Endothelial cell of umbilical vein (primary cell): ENCODE results near the gene FAM13B. TPM values are rescaled to one million over a fixed set of nuclear protein-coding genes. Genes with fewer than 3 reads are reported as not detected.

Experiments used
- BruUV-seq: library from RNA; stranded (reverse); fragments of 400-500 nt; replicated peaks from 2 replicates; lab custom pipeline; 2021; lab: Mats Ljungman, UMichigan
- CTCF ChIA-PET: fragments of 300-600, 350-600 bp; sonication (Branson Sonifier 250); formaldehyde crosslinking; loops from one replicate; lab custom pipeline; 2021; ENCODE audit warnings: antibody characterized with exemption, inconsistent platforms; lab: Charles Lee
- POLR2A ChIA-PET: fragments of 300-600, 350-600 bp; sonication (Branson Sonifier 250); formaldehyde crosslinking; loops from one replicate; lab custom pipeline; 2021; ENCODE audit warnings: antibody characterized with exemption, inconsistent platforms; lab: Charles Lee
- DNase-seq: peaks from one replicate; pipeline ENCODE4 v3.0.0-alpha.2; 2011; ENCODE audit warnings: low read depth, low spot score
- FAIRE-seq: peaks from 2 replicates; lab custom pipeline; 2011; peaks lifted over from hg19 to GRCh38; lab: Jason Lieb, UNC
- H2AFZ ChIP-seq: 2 replicates; pipeline ENCODE4 v1.6.0; 2012; ENCODE audit warnings: low read depth, low read length, control low read depth, inconsistent platforms
- H3K27ac ChIP-seq: 2 replicates; pipeline ENCODE4 v1.5.1; 2011; ENCODE audit warnings: low read depth, mild to moderate bottlenecking, control low read depth, low read length, moderate library complexity; ENCODE audit not compliant: insufficient read depth
- H3K27me3 ChIP-seq, 2 experiments: 2 replicates each; pipeline versions ENCODE4 v1.6.0 to v1.6.1; 2011; ENCODE audit warnings: low read length in 2 of 2, mixed read lengths in 1 of 2; ENCODE audit not compliant: control insufficient read depth in 2 of 2, insufficient read depth in 2 of 2
- H3K36me3 ChIP-seq, 2 experiments: 2 replicates in 1 of 2; 3 replicates in 1 of 2; pipeline ENCODE4 v1.5.1; 2011; ENCODE audit warnings: low read length in 2 of 2, mild to moderate bottlenecking in 1 of 2, moderate library complexity in 1 of 2; ENCODE audit not compliant: control insufficient read depth in 2 of 2, insufficient read depth in 2 of 2; ENCODE audit errors: extremely low read depth in 1 of 2
- H3K4me1 ChIP-seq: 3 replicates; pipeline ENCODE4 v1.5.1; 2011; ENCODE audit warnings: mild to moderate bottlenecking, low read length; ENCODE audit not compliant: control insufficient read depth, insufficient read depth; ENCODE audit errors: extremely low read depth
- H3K4me2 ChIP-seq: 2 replicates; pipeline ENCODE4 v1.6.1; 2011; ENCODE audit warnings: low read length, control low read depth, mixed read lengths; ENCODE audit not compliant: insufficient read depth
- H3K4me3 ChIP-seq, 3 experiments: fragments of 200-600 bp in 1 of 3; sonication (generic), shearing (Covaris generic) in 1 of 3; replicated peaks in 1 of 3; 2 replicates each; pipeline ENCODE4 v1.5.1; 2011 to 2016; ENCODE audit warnings: control low read depth in 3 of 3, low read length in 3 of 3, mild to moderate bottlenecking in 2 of 3, inconsistent platforms in 1 of 3, low read depth in 1 of 3, moderate library complexity in 1 of 3; ENCODE audit not compliant: insufficient read depth in 1 of 3
- H3K79me2 ChIP-seq: 2 replicates; pipeline ENCODE4 v1.6.0; 2012; ENCODE audit warnings: low read length, inconsistent platforms; ENCODE audit not compliant: control insufficient read depth, insufficient read depth
- H3K9ac ChIP-seq: replicated peaks from 2 replicates; pipeline ENCODE3; 2011; ENCODE audit warnings: low read length, control low read depth; ENCODE audit not compliant: insufficient read depth; ENCODE audit errors: extremely low read depth
- H3K9me1 ChIP-seq: replicated peaks from 3 replicates; pipeline ENCODE4 v1.6.0; 2011; ENCODE audit warnings: mild to moderate bottlenecking, low read length; ENCODE audit not compliant: control insufficient read depth, insufficient read depth; ENCODE audit errors: extremely low read depth
- H3K9me3 ChIP-seq: replicated peaks from 2 replicates; pipeline ENCODE4 v1.5.1; 2012; ENCODE audit warnings: low read length, inconsistent platforms; ENCODE audit not compliant: control insufficient read depth, insufficient read depth
- H4K20me1 ChIP-seq: replicated peaks from 2 replicates; pipeline ENCODE3; 2011; ENCODE audit warnings: mild to moderate bottlenecking, low read length; ENCODE audit not compliant: control insufficient read depth, insufficient read depth; ENCODE audit errors: extremely low read depth
- EZH2 ChIP-seq: IDR thresholded peaks from 2 replicates; pipeline ENCODE4 v1.6.1; 2012; ENCODE audit warnings: borderline replicate concordance, low read depth, mild to moderate bottlenecking, moderate library complexity, low read length, inconsistent platforms; ENCODE audit not compliant: severe bottlenecking
- FOS ChIP-seq: IDR thresholded peaks from 2 replicates; pipeline ENCODE4 v1.6.1; 2011; ENCODE audit warnings: mild to moderate bottlenecking, low read length, moderate library complexity, borderline replicate concordance; ENCODE audit not compliant: insufficient read depth
- GATA2 ChIP-seq: IDR thresholded peaks from 2 replicates; pipeline ENCODE4 v1.7.0; 2011; ENCODE audit warnings: low read depth, mild to moderate bottlenecking, moderate library complexity, mixed read lengths, low read length; ENCODE audit not compliant: insufficient read length, insufficient read depth
- JUN ChIP-seq: IDR thresholded peaks from 2 replicates; pipeline ENCODE4 v1.6.1; 2011; ENCODE audit warnings: borderline replicate concordance, low read depth; ENCODE audit not compliant: insufficient read length, insufficient read depth
- MYC ChIP-seq: IDR thresholded peaks from one replicate; pipeline ENCODE4 v1.6.1; 2011; ENCODE audit warnings: mild to moderate bottlenecking, low read depth, low read length
- POLR2A ChIP-seq: IDR thresholded peaks from 2 replicates; pipeline ENCODE4 v1.6.1; 2012; ENCODE audit warnings: low read depth, mild to moderate bottlenecking, control low read depth, low read length
- POLR2AphosphoS5 ChIP-seq: IDR thresholded peaks from 2 replicates; pipeline ENCODE4 v1.6.1; 2012; ENCODE audit warnings: low read depth, mild to moderate bottlenecking, control low read depth, low read length, moderate library complexity; ENCODE audit not compliant: insufficient read depth
- dilution Hi-C: fragments of 300-500 bp; cut with MboI; formaldehyde crosslinking; loops from one replicate; pipeline ENCODE4 v1.15.0; 2019; ENCODE audit warnings: low sequenced_read_pairs; ENCODE audit not compliant: extremely low pct_ligation_motif_present
- intact Hi-C: fragments of 100-400 bp; cut with micrococcal nuclease; formaldehyde crosslinking; loops from one replicate; pipeline ENCODE4 v1.10.0; 2022
- polyA plus RNA-seq, 4 experiments: library from polyadenylated mRNA; depleted of rRNA in 3 of 4; stranded (reverse) in 3 of 4; unstranded in 1 of 4; fragments of >200 nt; gene quantifications; 2 replicates each; pipeline versions ENCODE4 v1.2.1 to v1.2.3, GENCODE V29; 2011 to 2012; ENCODE audit warnings: missing spikeins in 1 of 4
- total RNA-seq: library from RNA; stranded (reverse); gene quantifications from 2 replicates; pipeline ENCODE4 v1.2.3, GENCODE V29; 2021
- TF ChIP-seq, protein P1 (sequence below), 2 donors: IDR thresholded peaks; 1 replicate in 1 of 2; 2 replicates in 1 of 2; pipeline ENCODE4 v1.5.1; 2011; ENCODE audit warnings: low read length in 2 of 2, mild to moderate bottlenecking in 2 of 2, moderate library complexity in 2 of 2, control low read depth in 1 of 2, inconsistent platforms in 1 of 2, low read depth in 1 of 2; ENCODE audit not compliant: insufficient read depth in 1 of 2; ENCODE audit errors: extremely low read depth in 1 of 2
- TF ChIP-seq, protein P2 (sequence below): IDR thresholded peaks from 2 replicates; pipeline ENCODE4 v1.6.1; 2011; ENCODE audit not compliant: insufficient read depth, insufficient read length

FAM13B gene
- total and polyA plus RNA-seq, 2 donors (not counting 3 experiments of a cell fraction or from before 2014, with no cell fraction given): 8.7 to 25.4 TPM

DNA sequence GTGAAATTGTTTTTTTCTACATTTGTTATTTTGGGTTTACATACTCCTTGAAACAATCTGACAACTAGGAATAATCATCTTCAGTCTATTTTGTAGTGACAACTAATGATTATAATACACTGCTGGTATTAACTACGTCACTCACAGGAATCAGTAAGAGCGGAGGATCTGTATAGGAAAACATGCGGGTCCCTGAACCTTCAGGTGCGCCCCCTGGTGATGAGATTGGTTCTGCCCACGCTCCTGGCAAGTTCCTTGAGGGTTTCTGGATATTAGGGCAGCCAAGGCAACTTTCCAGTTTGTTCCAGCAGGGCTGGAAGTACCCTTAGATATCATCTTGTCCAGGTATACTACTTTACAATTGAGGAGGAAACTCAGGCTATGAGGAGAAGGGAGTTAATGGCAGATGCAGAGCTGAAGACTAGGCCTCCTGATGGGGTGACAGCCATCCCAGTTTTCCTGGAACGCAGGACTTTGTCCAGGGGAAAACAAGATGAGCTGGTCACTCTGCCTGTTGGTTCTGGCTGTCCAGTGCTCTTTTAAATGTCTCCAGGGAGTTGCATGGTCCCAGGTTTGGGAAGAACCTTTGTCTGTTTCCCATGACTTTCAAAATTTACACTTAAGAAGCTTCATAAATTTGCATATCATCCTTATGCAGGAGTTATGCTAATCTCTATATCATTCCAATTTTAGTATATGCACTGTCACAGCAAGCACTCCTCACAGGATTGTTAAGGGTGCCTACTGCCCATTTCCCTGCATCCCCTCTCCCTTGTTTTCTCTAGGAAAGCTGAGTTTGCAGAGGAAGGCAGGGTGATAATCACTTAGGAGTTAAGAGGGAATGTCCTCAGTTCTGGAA, 36.1 kb upstream of the FAM13B start:
- peak; percentile 91 for FAIRE-seq
- no peaks in the 10 kb centered on the region for H3K79me2 ChIP-seq
- no TSS peak for BruUV-seq
- dilution Hi-C loops: no loop called here
- intact Hi-C loops: loop anchor here (1.0 kb wide), 4 partner anchors 33 to 440 kb away; no protein-coding TSS in a partner anchor
- no peaks in the 10 kb centered on the region for H3K27me3 ChIP-seq
- H3K27ac ChIP-seq: no peak overlapping the region
- H3K36me3 ChIP-seq: no peaks in the 10 kb centered on the region
- no peaks in the 10 kb centered on the region for H3K4me1 ChIP-seq
- no peak overlapping the region for H3K4me3 ChIP-seq
- CTCF ChIA-PET: interaction anchor here (0.7 to 4.4 kb wide), 29 partner anchors 8 to 439 kb away, joined by 3 to 152 read pairs (median 4); partner anchors contain the start of genes FAM13B, HNRNPA0, NME5 and PKD2L2
- no peaks in the 10 kb centered on the region for H4K20me1 ChIP-seq
- H3K9me3 ChIP-seq: no peaks in the 10 kb centered on the region
- no peak for TF ChIP-seq MYC
- TF ChIP-seq, protein P1, sequence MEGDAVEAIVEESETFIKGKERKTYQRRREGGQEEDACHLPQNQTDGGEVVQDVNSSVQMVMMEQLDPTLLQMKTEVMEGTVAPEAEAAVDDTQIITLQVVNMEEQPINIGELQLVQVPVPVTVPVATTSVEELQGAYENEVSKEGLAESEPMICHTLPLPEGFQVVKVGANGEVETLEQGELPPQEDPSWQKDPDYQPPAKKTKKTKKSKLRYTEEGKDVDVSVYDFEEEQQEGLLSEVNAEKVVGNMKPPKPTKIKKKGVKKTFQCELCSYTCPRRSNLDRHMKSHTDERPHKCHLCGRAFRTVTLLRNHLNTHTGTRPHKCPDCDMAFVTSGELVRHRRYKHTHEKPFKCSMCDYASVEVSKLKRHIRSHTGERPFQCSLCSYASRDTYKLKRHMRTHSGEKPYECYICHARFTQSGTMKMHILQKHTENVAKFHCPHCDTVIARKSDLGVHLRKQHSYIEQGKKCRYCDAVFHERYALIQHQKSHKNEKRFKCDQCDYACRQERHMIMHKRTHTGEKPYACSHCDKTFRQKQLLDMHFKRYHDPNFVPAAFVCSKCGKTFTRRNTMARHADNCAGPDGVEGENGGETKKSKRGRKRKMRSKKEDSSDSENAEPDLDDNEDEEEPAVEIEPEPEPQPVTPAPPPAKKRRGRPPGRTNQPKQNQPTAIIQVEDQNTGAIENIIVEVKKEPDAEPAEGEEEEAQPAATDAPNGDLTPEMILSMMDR (IDR thresholded peaks at IDR 0.05; ENCODE audit: extremely low read depth in 1 of 2, insufficient read depth in 1 of 2, low read depth in 1 of 2, low read length in 2 of 2): peak; percentile 83 to 86
- POLR2A ChIA-PET: no interaction called here
- H2AFZ ChIP-seq: no peak overlapping the region
- H3K9me1 ChIP-seq: no peaks in the 10 kb centered on the region
- H3K4me2 ChIP-seq: no peak overlapping the region
- H3K9ac ChIP-seq: no peak overlapping the region
- peak; percentile 85 for DNase-seq

DNA sequence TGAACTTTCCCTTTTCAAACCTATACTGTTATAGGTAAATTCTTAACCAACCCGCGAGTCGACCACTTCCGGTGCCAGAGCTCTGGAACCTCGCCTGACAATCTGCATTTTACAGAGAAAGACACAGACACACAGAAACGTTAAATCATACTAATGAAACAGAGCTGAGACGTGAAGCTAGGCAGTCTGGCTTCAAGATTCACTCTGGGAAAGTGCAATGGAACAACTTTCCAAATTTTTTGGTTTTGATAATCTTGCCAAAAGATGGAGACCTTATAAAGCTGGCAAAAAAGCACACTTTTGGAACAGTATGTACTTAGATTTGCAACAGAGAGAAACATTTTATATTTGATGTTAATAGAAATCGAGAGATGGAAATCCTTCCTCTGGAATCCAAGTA, 35.1 kb upstream of the FAM13B start:
- BruUV-seq: no TSS peak
- Histone ChIP-seq H3K27ac (no peak overlapping the region), H3K4me1 (no peaks in the 10 kb centered on the region), H3K9ac (no peak overlapping the region), H3K79me2 (no peaks in the 10 kb centered on the region), H3K36me3 (no peaks in the 10 kb centered on the region), H4K20me1 (no peaks in the 10 kb centered on the region), H3K9me3 (no peaks in the 10 kb centered on the region), H3K27me3 (no peaks in the 10 kb centered on the region), H3K4me2 (no peak overlapping the region), H2AFZ (no peak overlapping the region), H3K4me3 (no peak overlapping the region), H3K9me1 (no peaks in the 10 kb centered on the region)
- FAIRE-seq: no peak
- POLR2A ChIA-PET: no interaction called here
- no peak for DNase-seq
- TF ChIP-seq POLR2A (no peak), MYC (no peak), GATA2 (no peak), EZH2 (no peak), JUN (no peak), FOS (no peak), POLR2AphosphoS5 (no peak)
- TF ChIP-seq, protein P1 (IDR thresholded peaks at IDR 0.05; ENCODE audit: extremely low read depth in 1 of 2, insufficient read depth in 1 of 2, low read depth in 1 of 2, low read length in 2 of 2): no peak
- TF ChIP-seq, protein P2, sequence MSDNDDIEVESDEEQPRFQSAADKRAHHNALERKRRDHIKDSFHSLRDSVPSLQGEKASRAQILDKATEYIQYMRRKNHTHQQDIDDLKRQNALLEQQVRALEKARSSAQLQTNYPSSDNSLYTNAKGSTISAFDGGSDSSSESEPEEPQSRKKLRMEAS: no peak
- CTCF ChIA-PET: interaction anchor here (0.7 to 4.4 kb wide), 12 partner anchors 11 to 438 kb away, joined by 3 to 152 read pairs (median 6); partner anchors contain the start of genes FAM13B and HNRNPA0
- intact Hi-C loops (loop anchor here (1.0 kb wide), 2 partner anchors 289 to 316 kb away; no protein-coding TSS in a partner anchor), dilution Hi-C loops (no loop called here)
